Measurements from ENCODE around the gene CCDC61. TPM values are rescaled to one million over a fixed set of nuclear protein-coding genes. Genes with fewer than 3 reads are reported as not detected.
A peak's percentile ranks its signal among the peaks of the same experiment; 100 is the strongest.

CCDC61 gene
- total RNA-seq, 1 experiment from 2014 or later, result 16.9 TPM

DNA sequence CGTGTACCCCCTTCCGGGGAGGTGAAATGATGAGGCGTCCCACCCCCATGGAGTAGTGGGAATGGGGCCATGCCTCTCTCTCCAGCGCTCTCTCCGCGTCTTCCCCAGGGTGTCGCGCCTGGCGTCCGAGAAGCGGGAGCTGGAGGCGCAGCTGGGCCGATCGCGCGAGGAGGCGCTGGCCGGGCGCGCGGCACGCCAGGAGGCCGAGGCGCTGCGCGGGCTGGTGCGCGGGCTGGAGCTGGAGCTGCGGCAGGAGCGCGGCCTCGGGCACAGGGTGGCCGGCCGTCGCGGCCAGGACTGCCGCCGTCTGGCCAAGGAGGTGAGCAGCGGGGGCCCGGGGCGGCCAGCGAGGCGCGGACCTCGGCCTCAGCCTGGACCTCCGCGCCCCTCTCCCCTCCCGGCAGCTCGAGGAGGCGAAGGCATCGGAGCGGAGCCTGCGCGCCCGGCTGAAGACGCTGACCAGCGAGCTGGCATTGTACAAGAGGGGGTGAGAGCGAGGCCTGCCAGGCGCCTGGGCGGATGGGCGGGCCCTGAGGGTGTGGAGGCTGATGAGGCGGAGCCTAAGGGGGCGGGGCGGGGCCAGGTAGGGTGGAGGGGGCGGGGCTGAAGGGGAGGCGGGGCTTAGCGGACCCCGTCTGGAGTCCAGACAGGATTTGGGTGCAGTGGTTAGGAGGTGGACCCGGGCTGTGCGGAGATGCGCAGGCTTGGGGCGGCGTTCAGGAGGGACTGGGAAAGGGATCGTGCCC lies 19.8 kb downstream of the CCDC61 start:
- no peaks in the 10 kb centered on the region for H3K79me1 ChIP-seq (ENCODE audit: insufficient read depth, low read depth, low read length, poor library complexity, severe bottlenecking)
- H3K9me3 ChIP-seq (ENCODE audit: control insufficient read depth, low read depth, low read length), result no peaks in the 10 kb centered on the region
- H4K20me1 ChIP-seq (ENCODE audit: control insufficient read depth, insufficient read depth, insufficient read length), result no peaks in the 10 kb centered on the region
- no peak for TF ChIP-seq CTCF (conservative IDR thresholded peaks at IDR 0.05)
- no peak overlapping the region for H3K9ac ChIP-seq (ENCODE audit: extremely low read depth, insufficient read length, low read length)
- peaks cover 17% of the 10 kb centered on the region for H3K23me2 ChIP-seq (ENCODE audit: insufficient read length, low read depth, low read length, poor library complexity, severe bottlenecking)
- H2BK120ac ChIP-seq (ENCODE audit: low read depth, low read length, poor library complexity, severe bottlenecking), result no peak overlapping the region
- no peak overlapping the region for H3K18ac ChIP-seq (ENCODE audit: insufficient read length, low read depth, low read length)
- H2BK15ac ChIP-seq (ENCODE audit: low read depth, low read length), result no peak overlapping the region; the same call in 1 of the 2 replicates
- H4K5ac ChIP-seq (ENCODE audit: insufficient read length, low read depth, low read length), result no peak overlapping the region
- Mint-ChIP-seq H3K36me3 (ENCODE audit: insufficient read depth in 1 of 3, low read depth in 3 of 3) (peaks cover 5 to 15% (median 6%) of the 10 kb centered on the region in 3 experiments), H3K27ac (no peak overlapping the region; a peak in 1 of 7 replicates), H3K9me3 (no peaks in the 10 kb centered on the region; a peak in 1 of 5 replicates), H3K4me1 (peaks cover 16 to 19% of the 10 kb centered on the region in 2 experiments), H3K4me3 (peak overlapping the region; percentile 62 to 82), H3K27me3 (ENCODE audit: low read depth) (peaks cover 25% of the 10 kb centered on the region)
- no CpG with 5 or more reads among the region's 74 CpGs for WGBS (ENCODE audit: extremely low coverage, insufficient read length, low lambda C conversion rate)
- H3K4ac ChIP-seq (ENCODE audit: low read depth, low read length), result no peak overlapping the region
- H4K91ac ChIP-seq (ENCODE audit: insufficient read length, low read depth, low read length), result no peak overlapping the region
- no peak overlapping the region for H2AFZ ChIP-seq (ENCODE audit: low read length)
- no peak overlapping the region; the same call in 1 of the 2 replicates for H3K14ac ChIP-seq (ENCODE audit: insufficient read depth, low read length)
- H3K27ac ChIP-seq (ENCODE audit: insufficient read length, low read depth, low read length), result no peak overlapping the region
- H3K27me3 ChIP-seq (ENCODE audit: insufficient read depth, low read length), result peaks cover 7% of the 10 kb centered on the region; the same call in 1 of the 2 replicates
- no peak overlapping the region for H2AK5ac ChIP-seq (ENCODE audit: insufficient read length, low read length)
- H3K23ac ChIP-seq (ENCODE audit: insufficient read length, low read depth, low read length), result no peak overlapping the region
- no peak overlapping the region for H3K56ac ChIP-seq (ENCODE audit: insufficient read length, low read depth, low read length)
- H2BK20ac ChIP-seq (ENCODE audit: low read depth, low read length, poor library complexity, severe bottlenecking), result no peak overlapping the region
- H3T11ph ChIP-seq (ENCODE audit: low read length), result no peak overlapping the region
- H3K79me2 ChIP-seq (ENCODE audit: insufficient read depth, low read length), result no peaks in the 10 kb centered on the region
- no peak overlapping the region for H4K8ac ChIP-seq (replicated peaks; ENCODE audit: insufficient read length, low read depth, low read length)
- peak; percentile 94 for DNase-seq
- H2BK5ac ChIP-seq (ENCODE audit: insufficient read length, low read length), result no peak overlapping the region
- peak overlapping the region; percentile 99 for H3K4me2 ChIP-seq (ENCODE audit: insufficient read depth, insufficient read length, low read length)
- no peaks in the 10 kb centered on the region for H3K4me1 ChIP-seq (ENCODE audit: insufficient read depth, low read length)
- no peak overlapping the region for H2BK12ac ChIP-seq (ENCODE audit: insufficient read length, low read depth, low read length)
